ENCODE results near the gene RGS14.

- TF ChIP-seq CTCF (IDR thresholded peaks at IDR 0.05) (no peak), POLR2A (IDR thresholded peaks at IDR 0.05) (no peak), EP300 (IDR thresholded peaks at IDR 0.05) (no peak)
Measured at GRCh38 chr5:177367323-177367848, 9.7 kb downstream of the RGS14 start.
